ENCODE data around the gene RHPN2.
"Not testable (repeated sequence)": the region's sequence is repeated elsewhere in the genome, so short reads cannot be mapped to it uniquely, and the experiment has no call there.

RHPN2 gene

DNA sequence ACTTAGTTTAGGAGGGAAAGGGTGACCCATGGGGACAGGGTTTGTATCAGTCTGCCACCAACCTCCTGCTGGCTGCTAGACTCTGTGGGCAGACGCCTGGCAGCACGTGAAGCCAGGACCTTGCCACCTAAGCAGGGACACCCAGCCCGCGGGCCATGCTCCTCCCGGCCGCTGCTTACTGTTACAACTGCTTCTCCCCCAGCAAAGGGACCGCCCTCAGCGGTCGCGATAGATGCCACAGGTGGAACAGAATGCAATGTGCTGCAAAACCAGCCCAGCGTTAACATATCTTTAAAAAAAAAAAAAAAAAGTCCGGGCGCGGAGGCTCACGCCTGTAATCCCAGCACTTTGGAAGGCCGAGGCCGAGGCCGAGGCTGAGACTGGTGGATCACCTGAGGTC, 1.9 kb upstream of the RHPN2 start:
- no peak for DNase-seq (ENCODE audit: low read depth in 2 of 2)

DNA sequence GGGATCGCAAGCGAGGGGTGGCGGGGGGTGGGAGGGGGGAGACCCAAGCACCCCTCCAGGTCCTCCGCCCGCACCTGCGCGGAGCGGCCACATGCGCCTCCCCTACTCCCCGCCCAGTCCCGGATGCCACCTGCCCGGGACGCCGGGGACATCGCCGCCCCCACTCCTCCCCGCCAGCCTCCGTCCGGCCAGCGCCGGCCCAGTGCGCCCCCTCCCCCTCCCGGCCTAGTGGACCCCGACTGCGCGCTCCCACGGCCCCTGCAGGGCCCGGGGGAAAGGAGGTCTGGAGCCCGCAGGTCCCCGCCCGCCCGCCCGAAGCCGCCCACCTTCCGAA, 263 bp downstream of the RHPN2 start:
- DNase-seq (ENCODE audit: low read depth in 2 of 2): no peak

DNA sequence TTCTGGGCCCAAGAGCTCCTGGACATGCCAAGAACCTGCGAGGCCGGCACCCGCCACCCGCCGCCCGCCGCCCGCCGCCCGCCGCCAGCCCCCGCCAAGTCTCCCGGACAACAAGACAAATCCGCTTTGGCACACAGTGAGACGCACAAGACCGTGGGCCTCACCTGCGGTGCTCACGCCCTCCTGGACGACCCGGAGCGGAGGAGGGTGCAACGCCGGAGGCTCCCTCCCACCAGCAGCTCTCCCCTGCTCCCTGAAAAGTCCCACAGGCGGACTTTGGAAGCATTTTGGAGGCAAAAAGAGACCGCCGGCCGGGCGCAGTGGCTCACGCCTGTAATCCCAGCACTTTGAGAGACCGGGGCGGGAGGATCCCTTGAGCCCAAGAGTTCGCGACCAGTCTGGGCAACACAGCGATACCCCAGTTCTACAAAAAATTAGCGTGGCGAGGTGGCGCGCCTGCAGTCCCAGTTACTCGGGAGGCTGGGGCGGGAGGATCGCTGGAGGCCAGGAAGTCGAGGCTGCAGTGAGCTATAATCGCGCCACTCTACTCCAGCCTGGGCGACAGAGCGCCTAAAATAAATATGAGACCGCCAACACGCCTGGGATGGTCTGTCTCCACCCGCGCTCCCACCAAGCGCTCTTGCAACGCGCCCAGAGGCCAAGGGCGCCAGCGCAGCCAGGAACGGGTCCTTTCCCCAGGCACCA, 783 bp downstream of the RHPN2 start:
- no peak for DNase-seq (ENCODE audit: low read depth in 2 of 2)

DNA sequence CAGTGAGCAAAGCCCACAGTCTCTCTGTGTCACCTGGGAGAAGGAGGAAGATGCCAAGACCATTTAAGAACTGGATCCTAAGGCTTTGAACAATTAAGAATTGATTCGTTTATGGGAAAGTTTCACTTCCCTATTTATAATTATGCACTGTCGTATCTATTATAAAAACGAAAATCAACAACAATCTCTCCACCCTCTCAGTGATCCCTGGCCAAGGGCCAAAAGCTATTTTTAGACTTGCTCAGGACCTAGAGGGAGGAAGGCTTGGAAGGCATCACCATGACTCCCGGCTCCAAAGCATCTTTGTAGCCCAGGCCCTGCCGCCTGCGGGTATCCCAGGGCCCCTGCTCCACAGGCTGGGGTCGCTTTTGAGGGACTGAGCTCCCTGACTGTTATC, 1.3 kb downstream of the RHPN2 start:
- no peak for DNase-seq (ENCODE audit: low read depth in 2 of 2)

DNA sequence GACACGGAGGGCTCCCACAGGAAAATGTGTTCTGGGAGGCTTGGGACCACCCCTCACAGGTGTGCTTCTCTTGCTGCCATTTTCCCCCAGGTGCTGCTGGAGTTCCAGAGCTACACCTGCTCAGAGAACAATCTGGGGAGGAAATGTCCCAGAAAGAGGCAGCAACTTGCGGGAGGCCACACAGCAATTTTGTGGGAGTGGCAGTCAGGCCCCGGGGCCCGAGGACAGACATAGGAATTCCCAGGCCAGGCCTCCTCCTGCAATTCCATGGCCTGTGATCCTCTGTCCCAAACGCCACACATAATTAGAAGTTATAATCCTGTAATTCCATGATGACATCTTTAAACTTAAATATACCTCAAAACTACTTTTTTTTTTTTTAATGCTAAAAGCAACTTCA, 1.8 kb downstream of the RHPN2 start:
- no peak for DNase-seq (ENCODE audit: low read depth in 2 of 2)

DNA sequence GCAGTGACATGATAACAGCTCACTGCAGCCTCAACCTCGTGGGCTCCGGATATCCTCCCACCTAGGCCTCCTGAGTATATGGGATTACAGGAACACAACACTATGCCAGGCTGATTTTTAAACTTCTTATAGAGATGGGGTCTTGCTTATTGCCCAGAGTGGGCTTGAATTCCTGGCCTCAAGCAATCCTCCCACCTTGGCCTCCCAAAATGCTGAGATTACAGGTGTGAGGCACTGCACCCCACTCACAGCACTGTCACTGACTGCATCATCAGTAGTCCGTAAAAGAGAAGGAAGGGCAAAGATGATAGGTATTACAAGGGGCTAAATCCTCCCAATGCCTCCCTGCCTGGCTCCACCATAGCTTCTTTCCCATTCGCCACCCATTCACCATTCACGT, 4.1 kb downstream of the RHPN2 start:
- DNase-seq (ENCODE audit: low read depth in 2 of 2): no peak

DNA sequence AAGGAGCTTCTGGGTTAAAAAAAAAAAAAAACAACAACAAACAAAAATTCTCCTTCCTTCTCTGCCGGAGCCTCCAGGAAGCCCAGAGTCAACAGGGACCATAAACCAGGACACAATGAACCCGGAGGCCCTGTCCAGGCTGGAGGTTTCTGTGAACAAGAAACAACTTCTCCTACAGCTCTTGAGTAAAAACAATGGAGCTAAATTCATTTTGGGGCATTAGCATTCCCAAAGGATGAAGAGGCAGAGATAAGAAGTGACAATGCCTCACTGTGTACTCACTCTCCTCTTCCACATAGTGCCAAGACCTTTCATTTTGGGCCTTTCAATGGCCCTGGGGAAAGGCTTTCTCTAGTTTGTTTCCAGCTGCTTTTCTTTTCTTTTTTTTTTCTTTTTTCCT, 9.0 kb downstream of the RHPN2 start:
- DNase-seq (ENCODE audit: low read depth in 2 of 2): no peak

DNA sequence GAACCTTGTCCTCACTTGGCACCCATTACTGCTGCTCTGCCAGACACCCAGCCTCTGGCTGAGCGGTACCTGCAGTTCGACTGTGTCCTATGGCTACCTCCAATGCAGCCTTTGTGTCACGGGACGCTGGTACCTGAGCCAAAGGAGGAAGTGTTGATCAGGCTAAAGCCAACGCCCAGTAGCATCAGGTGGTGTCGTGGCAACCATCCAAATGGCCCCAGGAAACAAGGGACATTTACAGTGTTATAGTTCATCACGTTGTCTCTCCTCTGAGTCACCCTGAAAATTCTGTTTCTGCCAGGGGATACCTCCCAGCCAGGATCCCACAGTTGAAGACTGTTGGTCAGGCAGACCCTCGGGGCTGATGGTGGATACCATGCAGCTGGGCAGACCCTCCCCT, 10.1 kb downstream of the RHPN2 start:
- no peak for DNase-seq (ENCODE audit: low read depth in 2 of 2)

DNA sequence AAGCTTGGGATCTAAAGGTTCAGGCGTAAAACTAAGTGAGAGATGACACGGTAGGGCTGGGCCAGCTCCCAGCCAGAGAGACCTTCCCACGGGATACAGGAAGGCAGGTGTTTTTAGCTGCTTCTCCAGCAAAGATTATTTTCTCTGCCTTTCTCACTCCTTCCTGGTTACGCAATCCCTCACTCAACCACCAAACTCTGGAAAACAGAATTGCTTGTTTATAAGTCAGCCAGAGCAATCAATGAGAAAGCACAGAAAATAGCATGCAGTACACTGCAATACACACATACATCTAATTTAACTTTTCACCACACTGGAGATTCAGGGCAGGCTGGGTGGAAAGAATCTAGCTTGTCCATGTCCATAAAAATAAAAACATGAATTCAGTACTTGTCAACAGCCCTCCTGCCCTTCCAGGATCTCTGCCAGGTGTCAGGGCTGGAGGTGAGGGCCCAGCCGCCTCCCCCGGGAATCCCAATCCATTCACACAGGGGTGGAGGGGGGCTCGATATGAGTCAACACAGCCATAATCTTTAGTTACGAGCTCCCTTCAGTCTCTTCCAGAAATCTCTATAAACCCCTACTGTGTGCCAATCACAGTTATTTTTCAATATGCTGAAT, 12.2 kb downstream of the RHPN2 start:
- DNase-seq (ENCODE audit: low read depth in 2 of 2): no peak

DNA sequence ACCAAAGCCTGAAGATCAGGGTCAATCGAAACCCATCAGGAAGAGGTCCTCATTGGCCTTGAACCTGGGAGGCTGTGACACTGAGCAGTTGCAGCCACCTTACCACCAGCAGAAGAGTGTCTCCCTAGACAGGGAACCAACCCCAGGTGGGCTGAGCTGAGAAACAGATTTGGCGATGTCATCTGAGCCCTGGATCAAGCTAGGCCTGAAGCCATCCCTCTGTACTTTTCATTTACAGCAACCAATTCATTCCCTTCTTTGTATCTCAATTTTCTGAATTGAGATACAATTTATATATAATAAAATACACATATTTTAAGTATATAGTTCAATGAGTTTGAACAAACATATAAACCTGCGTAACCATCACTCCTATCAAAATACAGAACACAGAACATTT, 14.6 kb downstream of the RHPN2 start:
- DNase-seq (ENCODE audit: low read depth in 2 of 2): no peak

DNA sequence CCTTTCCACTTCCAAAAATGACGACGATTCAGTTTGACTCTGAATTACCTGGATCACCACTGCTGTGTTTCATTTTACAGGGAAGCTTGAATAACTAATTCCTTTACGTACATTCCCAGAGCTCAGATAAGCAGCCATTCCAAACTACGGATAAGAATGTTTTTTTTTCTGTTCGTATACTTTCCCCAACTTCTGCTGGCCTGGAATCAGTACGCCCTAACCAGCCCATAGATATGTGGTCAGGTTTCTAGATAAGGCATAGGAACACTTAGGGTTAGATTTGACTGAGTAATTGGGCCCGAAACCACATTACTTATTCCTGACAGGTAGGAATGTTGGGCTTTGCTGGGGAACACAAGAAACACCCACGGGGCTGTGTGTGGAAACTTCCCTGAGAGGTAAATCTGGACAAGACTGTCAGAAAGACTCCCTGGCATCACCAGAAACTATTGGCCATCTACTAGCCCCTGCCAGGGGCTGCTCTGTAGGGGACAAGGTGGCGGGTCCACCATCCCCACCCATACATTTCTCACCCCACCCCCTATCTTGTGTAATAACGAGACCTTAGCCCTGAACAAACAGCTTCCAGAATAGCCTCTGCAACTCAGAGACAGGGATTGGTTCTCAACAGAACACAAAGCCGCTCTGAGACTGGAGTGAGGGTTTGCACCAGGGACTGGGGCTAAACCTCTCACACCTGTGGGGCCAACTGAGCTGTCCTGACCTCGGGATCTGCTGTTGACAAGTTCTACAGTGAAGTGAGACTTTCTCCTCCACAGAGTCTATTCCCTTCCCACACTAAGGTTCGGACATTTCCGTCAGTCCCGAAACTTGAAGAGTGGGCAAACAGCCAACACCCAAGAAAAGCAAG, 15.6 kb downstream of the RHPN2 start:
- DNase-seq (ENCODE audit: low read depth in 2 of 2): no peak

DNA sequence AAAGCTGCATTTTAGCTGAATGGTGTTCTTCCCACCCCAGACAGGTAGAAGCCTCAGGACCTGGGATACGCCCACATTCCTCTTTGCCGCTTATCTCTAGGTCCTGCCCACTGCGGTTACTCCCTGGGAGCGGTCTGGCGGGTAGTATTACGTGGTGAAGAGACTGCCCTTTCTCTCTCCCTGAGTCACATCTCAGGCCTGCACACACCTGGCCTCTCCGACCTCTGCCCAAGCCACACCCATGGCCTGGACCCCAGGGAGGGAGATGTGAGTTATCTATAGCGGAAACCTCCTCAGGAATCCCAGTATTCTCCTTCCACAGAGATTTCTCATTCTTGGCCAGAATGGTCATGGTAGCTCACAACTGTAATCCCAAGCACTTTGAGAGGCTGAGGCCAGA, 17.3 kb downstream of the RHPN2 start:
- no peak for DNase-seq (ENCODE audit: low read depth in 2 of 2)

DNA sequence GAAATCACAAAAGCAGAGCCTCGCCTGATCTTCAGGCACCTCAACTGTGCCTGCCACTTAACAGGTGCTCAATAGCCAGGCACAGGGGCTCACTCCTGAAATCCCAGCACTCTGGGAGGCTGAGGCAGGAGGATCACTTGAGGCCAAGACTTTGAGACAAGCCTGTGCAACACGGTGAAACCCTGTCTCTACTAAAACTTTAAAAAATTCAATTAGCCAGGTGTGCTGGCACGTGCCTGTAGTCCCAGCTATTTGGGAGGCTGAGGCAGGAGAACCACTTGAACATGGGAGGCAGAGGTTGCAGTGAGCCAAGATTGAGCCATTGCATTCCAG, 22.9 kb downstream of the RHPN2 start:
- not testable (repeated sequence) for DNase-seq (ENCODE audit: low read depth in 2 of 2)

DNA sequence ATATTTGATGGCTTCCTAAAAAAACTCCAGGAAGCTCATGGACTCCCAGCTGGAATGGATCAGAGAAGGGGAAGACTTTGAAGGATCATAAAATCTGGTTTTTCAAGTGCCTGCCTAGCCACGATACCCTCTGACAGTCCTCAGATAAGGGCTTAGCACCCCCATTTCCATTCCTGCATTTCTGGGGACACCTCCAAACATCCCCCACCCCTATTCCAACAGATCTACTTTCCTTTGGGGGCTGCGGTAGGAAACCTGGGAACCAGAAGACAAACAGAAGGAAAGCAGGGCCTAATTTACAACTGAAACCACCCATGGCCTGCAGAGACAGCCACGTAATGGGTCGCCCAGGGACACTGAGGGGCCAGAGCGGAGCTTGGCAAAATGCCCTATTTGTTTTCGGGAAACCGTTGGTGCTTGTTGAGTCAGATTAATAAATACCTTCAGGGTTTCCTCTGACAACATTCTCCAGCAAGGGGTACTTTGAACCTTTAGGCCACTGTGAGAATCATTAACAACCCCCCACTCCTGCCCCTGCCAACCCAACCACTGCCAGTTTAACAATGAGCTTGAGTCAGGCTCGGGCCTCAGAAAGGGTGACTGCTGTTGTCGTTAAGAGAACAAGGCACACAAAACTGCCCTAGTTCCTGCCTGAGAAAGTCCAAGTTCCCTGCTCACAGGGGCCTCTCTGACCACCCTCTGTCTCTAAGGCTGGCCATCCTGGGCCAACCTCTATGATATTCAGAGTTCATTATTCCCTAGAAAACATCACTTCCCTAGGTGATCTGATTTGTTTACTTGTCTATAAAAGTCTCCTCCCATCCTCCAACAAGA, 23.5 kb downstream of the RHPN2 start:
- DNase-seq (ENCODE audit: low read depth in 2 of 2): no peak

DNA sequence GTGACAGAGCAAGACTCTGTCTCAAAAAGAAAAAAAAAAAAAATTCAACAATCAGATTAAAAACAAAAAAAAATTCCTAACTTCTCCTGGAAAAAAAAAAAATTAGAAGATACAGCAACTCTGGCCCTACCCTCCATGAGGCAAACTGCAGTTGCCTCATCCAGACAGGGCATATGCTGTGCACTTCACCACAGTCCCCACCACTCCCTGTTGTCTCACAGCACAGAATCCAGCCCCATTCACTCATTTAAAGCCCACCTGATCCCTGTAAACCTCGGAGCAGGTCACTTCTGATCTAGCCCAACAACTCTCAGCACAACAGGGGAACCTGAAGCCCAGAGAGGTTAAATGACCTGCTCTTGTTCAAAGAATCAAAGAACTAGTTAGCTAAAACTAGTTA, 24.9 kb downstream of the RHPN2 start:
- no peak for DNase-seq (ENCODE audit: low read depth in 2 of 2)

DNA sequence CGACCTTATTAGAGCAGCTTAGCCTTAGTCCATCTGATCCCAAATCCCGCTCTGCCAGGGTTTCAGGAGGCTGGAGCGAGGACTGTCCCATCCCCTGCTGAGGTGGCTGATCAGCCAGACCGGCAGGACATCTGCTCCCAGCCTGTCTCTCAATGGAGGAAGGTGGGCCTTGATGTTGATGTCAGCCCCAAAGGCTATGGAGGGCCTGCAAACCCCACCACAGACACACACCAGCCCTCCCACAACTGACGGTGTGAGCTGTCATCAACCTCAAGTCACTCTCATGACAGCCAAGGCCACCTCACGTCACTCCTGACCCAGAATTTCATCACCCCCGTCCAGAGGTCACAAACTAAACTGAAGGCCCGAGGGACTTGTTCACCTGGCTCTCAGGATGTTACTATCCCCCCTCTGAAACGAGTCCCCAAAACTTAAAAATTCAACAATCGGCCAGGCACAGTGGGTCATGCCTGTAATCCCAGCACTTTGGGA, 25.5 kb downstream of the RHPN2 start:
- DNase-seq (ENCODE audit: low read depth in 2 of 2): no peak

DNA sequence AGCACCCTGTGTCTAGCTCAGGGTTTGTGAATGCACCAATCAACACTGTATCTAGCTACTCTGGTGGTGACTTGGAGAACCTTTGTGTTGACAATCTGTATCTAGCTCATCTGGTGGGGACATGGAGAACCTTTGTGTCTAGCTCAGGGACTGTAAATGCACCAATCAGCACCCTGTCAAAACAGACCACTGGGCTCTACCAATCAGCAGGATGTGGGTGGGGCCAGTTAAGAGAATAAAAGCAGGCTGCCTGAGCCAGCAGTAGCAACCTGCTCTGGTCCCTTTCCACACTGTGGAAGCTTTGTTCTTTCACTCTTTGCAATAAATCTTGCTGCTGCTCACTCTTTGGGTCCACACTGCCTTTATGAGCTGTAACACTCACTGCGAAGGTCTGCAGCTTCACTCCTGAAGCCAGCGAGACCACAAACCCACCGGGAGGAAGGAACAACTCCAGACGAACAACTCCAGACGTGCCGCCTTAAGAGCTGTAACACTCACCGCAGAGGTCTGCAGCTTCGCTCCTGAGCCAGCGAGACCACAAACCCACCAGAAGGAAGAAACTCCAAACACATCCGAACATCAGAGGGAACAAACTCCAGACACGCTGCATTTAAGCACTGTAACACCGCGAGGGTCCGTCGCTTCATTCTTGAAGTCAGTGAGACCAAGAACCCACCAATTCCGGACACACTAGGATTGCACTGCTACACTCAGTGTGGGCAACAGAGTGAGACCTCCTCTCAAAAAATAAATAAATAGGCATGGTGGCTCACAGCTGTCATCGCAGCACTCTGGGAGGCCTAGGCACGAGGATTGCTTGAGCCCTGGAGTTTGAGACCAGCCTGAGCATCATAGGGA, 27.3 kb downstream of the RHPN2 start:
- not testable (repeated sequence) for DNase-seq (ENCODE audit: low read depth in 2 of 2)

DNA sequence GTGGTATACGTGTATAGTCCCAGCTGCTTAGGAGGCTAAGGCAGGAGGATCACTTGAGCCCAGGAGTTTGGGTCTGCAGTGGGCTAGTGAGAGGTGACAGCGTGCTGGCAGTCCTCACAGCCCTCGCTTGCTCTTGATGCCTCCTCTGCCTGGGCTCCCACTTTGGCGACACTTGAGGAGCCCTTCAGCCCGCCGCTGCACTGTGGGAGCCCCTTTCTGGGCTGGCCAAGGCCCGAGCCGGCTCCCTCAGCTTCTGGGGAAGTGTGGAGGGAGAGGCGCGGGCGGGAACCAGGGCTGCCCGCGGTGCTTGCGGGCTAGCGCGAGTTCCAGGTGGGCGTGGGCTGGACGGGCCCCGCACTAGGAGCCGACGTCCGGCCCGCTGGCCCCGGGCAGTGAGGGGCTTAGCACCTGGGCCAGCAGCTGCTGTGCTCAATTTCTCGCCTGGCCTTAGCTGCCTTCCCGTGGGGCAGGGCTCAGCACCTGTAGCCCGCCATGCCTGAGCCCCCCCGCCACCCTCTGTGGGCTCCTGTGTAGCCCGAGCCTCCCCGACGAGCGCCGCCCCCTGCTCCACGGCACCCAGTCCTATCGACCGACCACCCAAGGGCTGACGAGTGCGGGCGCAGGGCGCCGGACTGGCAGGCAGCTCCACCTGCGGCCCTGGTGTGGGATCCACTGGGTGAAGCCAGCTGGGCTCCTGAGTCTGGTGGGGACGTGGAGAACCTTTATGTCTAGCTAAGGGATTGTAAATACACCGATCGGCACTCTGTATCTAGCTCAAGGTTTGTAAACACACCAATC, 28.1 kb downstream of the RHPN2 start:
- DNase-seq (ENCODE audit: low read depth in 2 of 2): not testable (repeated sequence)

DNA sequence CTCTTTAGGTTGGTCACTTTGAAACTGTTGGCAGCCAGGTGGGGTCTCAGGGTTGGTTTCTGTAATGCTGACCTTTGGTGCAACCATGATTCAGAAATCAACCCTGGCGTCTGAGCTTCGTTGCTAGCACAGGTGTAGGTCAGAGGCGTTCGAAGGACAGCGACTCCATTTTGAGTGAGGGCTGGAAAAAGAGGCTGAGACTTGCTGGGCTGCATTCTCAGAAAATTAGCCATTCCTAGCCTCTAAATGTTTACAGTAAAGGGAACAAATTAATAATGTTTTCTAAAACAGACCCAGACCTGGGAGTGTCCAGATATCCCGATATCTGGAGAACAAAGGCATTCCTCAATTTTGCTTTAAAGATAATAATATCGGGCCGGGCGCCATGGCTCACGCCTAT, 29.2 kb downstream of the RHPN2 start:
- DNase-seq (ENCODE audit: low read depth in 2 of 2): no peak

DNA sequence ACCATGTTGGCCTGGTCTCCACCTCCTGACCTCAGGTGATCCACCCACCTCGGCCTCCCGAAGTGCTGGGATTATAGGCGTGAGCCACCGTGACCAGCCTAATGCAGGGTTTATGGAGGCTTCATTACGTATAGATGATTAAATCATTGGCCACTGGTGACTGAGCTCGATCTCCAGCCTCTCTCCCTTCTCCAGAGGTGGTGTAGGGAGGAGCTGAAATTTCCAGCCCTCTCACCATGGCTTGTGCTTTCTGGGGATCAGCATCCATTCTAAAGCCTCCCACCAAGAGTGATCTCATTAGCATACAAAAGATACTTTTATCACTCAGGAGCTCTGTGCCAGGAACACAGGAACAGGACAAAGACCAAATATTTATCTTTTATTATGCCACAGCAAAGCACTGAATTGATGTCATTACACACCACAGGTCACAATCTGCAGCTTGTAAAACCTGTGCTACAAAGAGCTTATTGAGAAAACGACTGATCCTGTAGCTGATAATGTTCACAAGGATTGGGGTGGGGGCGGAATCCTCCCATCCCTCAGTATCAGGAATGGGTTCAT, 32.4 kb downstream of the RHPN2 start:
- no peak for DNase-seq (ENCODE audit: low read depth in 2 of 2)

Data from fibroblast of skin of left biceps (primary cell).